NB4 (cell line): ENCODE measurements around the gene GPAM.

Experiments used
- CTCF ChIP-seq: IDR thresholded peaks from one replicate; pipeline ENCODE4 v1.5.1; 2012; ENCODE audit warnings: low read depth, low read length
- MAX ChIP-seq: IDR thresholded peaks from 2 replicates; pipeline ENCODE4 v1.6.1; 2011; ENCODE audit warnings: low read depth, low read length
- POLR2A ChIP-seq: IDR thresholded peaks from 2 replicates; pipeline ENCODE4 v1.6.1; 2011; ENCODE audit warnings: mild to moderate bottlenecking; ENCODE audit not compliant: insufficient read length; ENCODE audit errors: extremely low read depth

- TF ChIP-seq CTCF (no peak), POLR2A (no peak), MAX (no peak)
Observed at GRCh38 chr10:112132435-112132834, 51.1 kb downstream of the GPAM start.
